OCI-LY1 (cell line): Measurements from ENCODE around the gene HDAC9.

Source experiments
- CTCF ChIP-seq: fragments of 200-600 bp; sonication (generic), shearing (Covaris generic); IDR thresholded peaks from 2 replicates; pipeline ENCODE4 v1.5.1; 2017; ENCODE audit warnings: mild to moderate bottlenecking, antibody characterized with exemption, low read length, moderate library complexity, mixed read lengths
- EZH2 ChIP-seq: fragments of 200-600 bp; sonication (generic), shearing (Covaris generic); IDR thresholded peaks from 2 replicates; pipeline ENCODE4 v1.8.0; 2017; ENCODE audit warnings: borderline replicate concordance, mixed run types, mild to moderate bottlenecking, antibody characterized with exemption, low read length, moderate library complexity, mixed read lengths

GRCh38 chr7:18489624-18490023, 5.9 kb upstream of the HDAC9 start:
- TF ChIP-seq CTCF = no peak
- TF ChIP-seq EZH2 = no peak
